ENCODE measurements around the gene CLSTN2. TPM values are rescaled to one million over a fixed set of nuclear protein-coding genes. Genes with fewer than 3 reads are reported as not detected.

The CLSTN2 gene
- total and polyA plus RNA-seq, 2 experiments from 2014 or later: 23.0 to 27.0 TPM

GRCh38 chr3:140351466-140351865 lies 416.5 kb downstream of the CLSTN2 start:
- Histone ChIP-seq H3K4me3 (no peak overlapping the region), H3K9me2 (replicated peaks; ENCODE audit: insufficient read depth) (no peaks in the 10 kb centered on the region), H3K9me3 (ENCODE audit: low read depth) (no peaks in the 10 kb centered on the region), H3K79me2 (no peaks in the 10 kb centered on the region), H3K4me2 (no peak overlapping the region), H3K27me3 (no peaks in the 10 kb centered on the region), H4K20me1 (ENCODE audit: insufficient read depth, poor library complexity, severe bottlenecking) (no peaks in the 10 kb centered on the region), H2AFZ (no peak overlapping the region), H3K4me1 (ENCODE audit: insufficient read depth) (no peaks in the 10 kb centered on the region), H3K27ac (no peak overlapping the region), H3K36me3 (replicated peaks; ENCODE audit: insufficient read depth, low read depth) (no peaks in the 10 kb centered on the region)
- whole genome bisulfite sequencing (ENCODE audit: low lambda C conversion rate, missing lambda C conversion rate): 44% methylated on average over 3 of the region's 3 CpGs
- DNase-seq (ENCODE audit: low spot score): no peak
- TF ChIP-seq EZH2 (IDR thresholded peaks at IDR 0.05; ENCODE audit: borderline replicate concordance) (no peak), CTCF (IDR thresholded peaks at IDR 0.05; ENCODE audit: poor library complexity) (no peak), EZH2phosphoT487 (IDR thresholded peaks at IDR 0.05; ENCODE audit: low read depth, severe bottlenecking, unreplicated experiment) (no peak)

- no peaks in the 10 kb centered on the region for H3K27me3 ChIP-seq
- no peaks in the 10 kb centered on the region for H4K20me1 ChIP-seq (ENCODE audit: insufficient read depth, poor library complexity, severe bottlenecking)
- no peaks in the 10 kb centered on the region for H3K4me1 ChIP-seq (ENCODE audit: insufficient read depth)
- TF ChIP-seq EZH2phosphoT487 (IDR thresholded peaks at IDR 0.05; ENCODE audit: low read depth, severe bottlenecking, unreplicated experiment): no peak
- no peak for TF ChIP-seq CTCF (IDR thresholded peaks at IDR 0.05; ENCODE audit: poor library complexity)
- TF ChIP-seq EZH2 (IDR thresholded peaks at IDR 0.05; ENCODE audit: borderline replicate concordance): no peak
- H3K36me3 ChIP-seq (replicated peaks; ENCODE audit: insufficient read depth, low read depth): no peaks in the 10 kb centered on the region
- WGBS (ENCODE audit: low lambda C conversion rate, missing lambda C conversion rate): 85% methylated on average over 3 of the region's 3 CpGs
- no peak overlapping the region for H3K4me3 ChIP-seq
- H3K9me3 ChIP-seq (ENCODE audit: low read depth): no peaks in the 10 kb centered on the region
- H3K79me2 ChIP-seq: no peaks in the 10 kb centered on the region
- no peak overlapping the region for H2AFZ ChIP-seq
- no peak overlapping the region for H3K4me2 ChIP-seq
- no peak for DNase-seq (ENCODE audit: low spot score)
- no peaks in the 10 kb centered on the region for H3K9me2 ChIP-seq (replicated peaks; ENCODE audit: insufficient read depth)
- no peak overlapping the region for H3K27ac ChIP-seq
Observed at GRCh38 chr3:140355481-140355880, 420.5 kb downstream of the CLSTN2 start.

GRCh38 chr3:140358686-140359085 lies 423.7 kb downstream of the CLSTN2 start:
- Histone ChIP-seq H3K9me2 (replicated peaks; ENCODE audit: insufficient read depth) (no peaks in the 10 kb centered on the region), H4K20me1 (ENCODE audit: insufficient read depth, poor library complexity, severe bottlenecking) (no peaks in the 10 kb centered on the region)
- 74% methylated on average over 3 of the region's 3 CpGs for WGBS (ENCODE audit: low lambda C conversion rate, missing lambda C conversion rate)

More at GRCh38 chr3:140358686-140359085, 423.7 kb downstream of the CLSTN2 start:
- no peak overlapping the region for H3K4me2 ChIP-seq
- no peak overlapping the region for H2AFZ ChIP-seq
- H3K27ac ChIP-seq: no peak overlapping the region
- H3K4me1 ChIP-seq (ENCODE audit: insufficient read depth): no peaks in the 10 kb centered on the region
- no peak overlapping the region for H3K4me3 ChIP-seq
- H3K9me3 ChIP-seq (ENCODE audit: low read depth): no peaks in the 10 kb centered on the region
- no peaks in the 10 kb centered on the region for H3K36me3 ChIP-seq (replicated peaks; ENCODE audit: insufficient read depth, low read depth)
- no peaks in the 10 kb centered on the region for H3K27me3 ChIP-seq
- H3K79me2 ChIP-seq: no peaks in the 10 kb centered on the region
- DNase-seq (ENCODE audit: low spot score): no peak
- TF ChIP-seq EZH2phosphoT487 (IDR thresholded peaks at IDR 0.05; ENCODE audit: low read depth, severe bottlenecking, unreplicated experiment) (no peak), EZH2 (IDR thresholded peaks at IDR 0.05; ENCODE audit: borderline replicate concordance) (no peak), CTCF (IDR thresholded peaks at IDR 0.05; ENCODE audit: poor library complexity) (no peak)

Data from hepatocyte (in vitro differentiated cells).